Airway epithelial cell (primary cell): Measurements from ENCODE around the gene CTSH. TPM values are rescaled to one million over a fixed set of nuclear protein-coding genes. Genes with fewer than 3 reads are reported as not detected.

Experiments used
- total RNA-seq: library from RNA; depleted of rRNA; stranded (reverse); fragments of >200 nt; gene quantifications from 2 replicates; pipeline ENCODE4 v1.2.3, GENCODE V29; 2015

The CTSH gene, protein sequence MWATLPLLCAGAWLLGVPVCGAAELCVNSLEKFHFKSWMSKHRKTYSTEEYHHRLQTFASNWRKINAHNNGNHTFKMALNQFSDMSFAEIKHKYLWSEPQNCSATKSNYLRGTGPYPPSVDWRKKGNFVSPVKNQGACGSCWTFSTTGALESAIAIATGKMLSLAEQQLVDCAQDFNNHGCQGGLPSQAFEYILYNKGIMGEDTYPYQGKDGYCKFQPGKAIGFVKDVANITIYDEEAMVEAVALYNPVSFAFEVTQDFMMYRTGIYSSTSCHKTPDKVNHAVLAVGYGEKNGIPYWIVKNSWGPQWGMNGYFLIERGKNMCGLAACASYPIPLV
- 36.6 and 39.2 TPM in 2 replicates for total RNA-seq

DNA sequence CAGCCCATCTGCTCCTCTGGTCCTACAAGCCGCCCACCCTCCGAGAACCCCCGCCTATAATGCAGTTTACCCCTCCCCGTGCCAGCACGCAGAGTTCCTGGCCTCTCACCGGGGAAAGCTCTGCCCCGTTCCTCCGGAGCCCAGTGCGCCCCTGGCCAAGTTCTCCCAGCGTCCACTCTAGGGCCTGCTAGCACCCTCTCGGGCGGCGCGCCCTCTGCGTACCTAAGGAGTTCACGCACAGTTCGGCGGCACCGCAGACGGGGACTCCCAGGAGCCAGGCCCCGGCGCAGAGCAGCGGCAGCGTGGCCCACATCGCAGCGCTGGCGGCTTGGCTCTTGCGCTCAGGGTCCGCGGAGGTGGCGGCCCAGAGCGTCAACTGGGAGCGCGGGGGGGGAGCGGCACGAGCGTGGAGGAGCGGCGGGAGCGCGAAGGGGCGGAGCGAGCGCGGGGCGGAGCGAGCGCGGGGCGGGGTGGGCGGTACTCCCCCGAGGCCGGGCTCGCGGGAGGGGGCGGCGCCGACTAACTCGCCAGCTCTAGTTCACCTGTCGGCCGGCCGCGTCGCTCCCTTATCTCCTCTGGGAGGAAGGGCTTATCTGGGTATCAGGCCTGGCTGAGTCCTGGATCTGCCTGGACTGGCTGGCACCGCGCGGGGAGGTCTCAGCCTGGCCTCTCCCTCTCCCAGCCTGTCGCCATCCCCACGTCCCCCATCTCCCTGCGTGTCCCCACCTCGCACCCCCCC lies at the start of gene CTSH:
TSS of gene CTSH (minus strand) at position 378 of the 739 bp plus-strand sequence. CDS start at position 313, 65 bp downstream.

DNA sequence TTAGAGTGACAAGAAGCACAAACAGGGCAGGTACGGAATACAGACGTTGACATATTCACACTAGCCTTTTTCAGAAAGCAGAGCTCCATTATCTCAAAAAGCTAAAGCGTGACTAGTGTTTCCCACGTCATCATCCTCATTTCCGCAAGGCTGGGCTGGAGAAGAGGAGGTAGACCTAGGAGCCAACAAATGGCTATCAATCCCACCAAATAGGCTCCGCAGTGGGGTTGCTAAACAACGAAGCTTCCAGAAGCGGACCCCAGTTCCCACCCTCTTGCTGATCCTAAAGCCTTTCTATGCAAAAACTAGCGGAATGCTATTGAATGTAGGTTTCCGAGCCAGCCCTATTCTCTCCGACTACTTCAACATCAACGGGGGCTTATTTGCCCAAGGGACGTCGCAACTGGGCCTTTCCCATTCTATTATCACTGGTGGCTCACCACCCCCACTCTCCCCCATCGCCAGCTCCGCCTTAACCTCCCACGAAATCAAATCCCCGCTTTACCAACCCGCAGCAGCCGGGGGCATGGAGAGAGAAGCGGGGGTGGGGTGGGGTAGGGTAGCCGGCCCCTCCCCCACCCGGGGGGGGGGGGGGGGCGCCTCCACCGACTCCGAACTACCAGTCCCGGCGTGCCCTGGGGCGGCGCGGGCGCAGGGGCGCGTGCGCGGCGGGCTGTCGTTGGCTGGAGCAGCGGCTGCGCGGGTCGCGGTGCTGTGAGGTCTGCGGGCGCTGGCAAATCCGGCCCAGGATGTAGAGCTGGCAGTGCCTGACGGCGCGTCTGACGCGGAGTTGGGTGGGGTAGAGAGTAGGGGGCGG lies 72.5 kb downstream of the CTSH start, which contains the start of gene MORF4L1:
TSS of gene MORF4L1 (plus strand) at position 736 of the 817 bp plus-strand sequence. CDS start 128 bp downstream, outside the sequence.

Other genes with a start within 250 kb of the CTSH start
- gene ADAMTS7, start 133.6 kb downstream of the CTSH start, total RNA-seq: 0.98 and 1.6 TPM in 2 replicates
- gene MORF4L1, start 72.2 kb downstream of the CTSH start, total RNA-seq: 265 and 301 TPM in 2 replicates
- not detected in 2 replicates for gene RASGRF1, start 145.7 kb upstream of the CTSH start, total RNA-seq